Naive B cell (primary cell): ENCODE results near the gene CACNA1C. TPM values are rescaled to one million over a fixed set of nuclear protein-coding genes. Genes with fewer than 3 reads are reported as not detected.

Experiments used
- ATAC-seq, 2 donors: fragments of 150-1000 bp; cut with Tn5 transposase; 2 replicates each; pipeline ENCODE4 v1.10.0; 2021; ENCODE audit warnings: low read depth in 2 of 2, mild to moderate bottlenecking in 2 of 2, moderate library complexity in 2 of 2
- DNase-seq: peaks from one replicate; pipeline ENCODE4 v3.0.0; 2022
- H3K27ac Mint-ChIP-seq, 6 donors: one replicate each; pipeline ENCODE4 v1.8.0; 2020 to 2022; ENCODE audit warnings: mild to moderate bottlenecking in 6 of 6, mixed read lengths in 6 of 6, moderate library complexity in 5 of 6, inconsistent platforms in 2 of 6
- H3K27me3 Mint-ChIP-seq, 3 donors: one replicate each; pipeline ENCODE4 v1.8.0; 2021 to 2022; ENCODE audit warnings: mixed read lengths in 3 of 3, mild to moderate bottlenecking in 1 of 3
- H3K36me3 Mint-ChIP-seq, 2 donors: one replicate each; pipeline ENCODE4 v1.8.0; 2020 to 2022; ENCODE audit warnings: mixed read lengths in 2 of 2, inconsistent platforms in 1 of 2, mild to moderate bottlenecking in 1 of 2
- H3K4me1 Mint-ChIP-seq, 3 donors: one replicate each; pipeline ENCODE4 v1.8.0; 2020 to 2022; ENCODE audit warnings: mixed read lengths in 3 of 3, inconsistent platforms in 1 of 3, mild to moderate bottlenecking in 1 of 3, moderate library complexity in 1 of 3
- H3K4me3 Mint-ChIP-seq, 8 donors: one replicate each; pipeline ENCODE4 v1.8.0; 2020 to 2022; ENCODE audit warnings: mild to moderate bottlenecking in 8 of 8, mixed read lengths in 8 of 8, moderate library complexity in 8 of 8, inconsistent platforms in 2 of 8
- H3K9me3 Mint-ChIP-seq, 7 donors: one replicate each; pipeline ENCODE4 v1.8.0; 2020 to 2022; ENCODE audit warnings: mixed read lengths in 7 of 7, mild to moderate bottlenecking in 5 of 7, inconsistent platforms in 2 of 7, moderate library complexity in 1 of 7
- polyA plus RNA-seq, 6 donors: library from polyadenylated mRNA; unstranded; fragments of 300-500 nt; fragmentation: Illumina TruSeq; gene quantifications; one replicate each; pipeline ENCODE4 v1.2.3, GENCODE V29; 2021; ENCODE audit warnings: low read depth in 6 of 6

CACNA1C gene
- polyA plus RNA-seq, 6 donors from 2014 or later, result 0.03 to 0.09 (median 0.06) TPM; not detected in 1

DNA sequence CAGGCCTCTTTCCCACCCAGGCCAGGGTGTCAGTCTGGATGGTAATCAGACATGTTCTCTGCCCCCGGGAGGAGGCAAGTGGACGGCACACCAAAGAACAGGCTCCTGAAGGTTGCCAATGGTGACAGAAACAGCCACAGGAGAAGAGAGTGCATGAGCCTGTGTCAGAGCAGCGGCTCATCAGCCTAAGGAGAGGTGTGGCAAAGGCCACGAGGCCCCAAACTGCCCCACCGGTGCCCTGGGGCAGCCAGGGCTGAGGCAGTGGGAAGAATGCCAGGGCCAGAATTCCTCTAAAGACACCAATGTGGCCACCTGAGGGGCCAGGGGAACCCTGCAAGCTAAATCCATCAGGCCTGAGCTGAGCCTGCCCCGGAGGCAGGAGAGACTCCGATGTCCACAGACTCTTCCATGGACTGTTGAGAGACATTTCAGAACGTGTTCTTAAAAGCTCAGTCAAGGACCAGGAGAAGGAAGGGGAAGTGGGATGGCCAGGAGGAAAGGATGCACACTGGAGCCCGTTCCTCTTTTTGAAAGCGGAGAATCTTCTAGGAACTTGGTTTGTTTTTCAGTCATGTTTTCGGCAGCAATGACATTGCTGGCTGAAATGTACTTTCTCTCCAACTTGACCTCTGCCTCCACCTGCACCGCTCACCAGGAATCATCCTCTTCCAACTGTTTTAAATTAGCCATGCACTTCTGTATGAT, 565.7 kb downstream of the CACNA1C start:
- Mint-ChIP-seq H3K4me1 (peaks cover 0 to 10% (median 3%) of the 10 kb centered on the region in 3 donors), H3K27ac (no peak overlapping the region), H3K36me3 (no peaks in the 10 kb centered on the region), H3K9me3 (no peaks in the 10 kb centered on the region), H3K4me3 (no peak overlapping the region), H3K27me3 (peaks cover 7 to 26% (median 14%) of the 10 kb centered on the region in 3 donors)
- DNase-seq (no peak), ATAC-seq (no peak)

DNA sequence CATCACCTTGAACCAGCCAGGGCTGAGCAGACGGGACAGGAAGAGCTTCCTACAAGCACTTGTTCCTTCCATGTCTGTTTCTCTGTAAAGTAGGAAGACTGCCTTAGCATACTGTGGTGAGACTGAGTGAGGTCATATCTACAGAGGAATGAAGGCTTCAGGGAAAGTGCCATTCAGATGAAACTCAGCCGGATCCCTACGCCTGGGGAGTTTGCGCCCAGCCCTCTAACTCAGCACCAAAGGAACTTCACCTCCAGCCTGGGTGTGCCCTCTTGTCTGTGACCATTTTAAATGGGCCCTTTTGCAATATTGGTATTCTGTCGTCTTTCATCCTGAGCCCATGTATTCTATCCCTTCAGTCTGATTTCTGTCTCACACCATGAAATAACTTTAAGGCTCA, 566.3 kb downstream of the CACNA1C start:
- Mint-ChIP-seq H3K9me3 (no peaks in the 10 kb centered on the region), H3K27ac (no peak overlapping the region), H3K36me3 (no peaks in the 10 kb centered on the region), H3K4me1 (peaks cover 0 to 10% (median 3%) of the 10 kb centered on the region in 3 donors), H3K27me3 (peaks cover 10 to 31% (median 14%) of the 10 kb centered on the region in 3 donors), H3K4me3 (no peak overlapping the region)
- ATAC-seq, result no peak
- DNase-seq, result no peak

DNA sequence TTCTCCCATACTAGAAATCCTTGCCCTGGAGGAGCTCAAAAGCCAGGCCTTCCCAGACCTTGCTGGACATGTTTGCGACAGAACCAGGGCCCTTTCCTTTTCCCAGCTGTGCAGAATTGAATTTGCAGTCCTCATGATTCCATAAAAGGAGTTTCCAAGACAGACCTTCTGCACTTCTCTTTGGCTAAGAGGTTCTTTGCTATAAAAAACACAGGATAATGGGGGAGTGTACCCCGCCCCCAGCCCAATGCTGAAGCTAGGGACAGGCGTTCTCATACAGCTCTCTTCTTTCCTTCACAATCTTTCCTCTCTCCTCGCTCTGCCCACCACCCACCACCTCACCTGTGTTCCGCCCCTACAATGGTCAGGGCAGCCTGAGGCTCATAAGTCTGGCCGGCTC, 569.7 kb downstream of the CACNA1C start:
- peaks cover 22 to 31% (median 28%) of the 10 kb centered on the region in 3 donors for H3K27me3 Mint-ChIP-seq

DNA sequence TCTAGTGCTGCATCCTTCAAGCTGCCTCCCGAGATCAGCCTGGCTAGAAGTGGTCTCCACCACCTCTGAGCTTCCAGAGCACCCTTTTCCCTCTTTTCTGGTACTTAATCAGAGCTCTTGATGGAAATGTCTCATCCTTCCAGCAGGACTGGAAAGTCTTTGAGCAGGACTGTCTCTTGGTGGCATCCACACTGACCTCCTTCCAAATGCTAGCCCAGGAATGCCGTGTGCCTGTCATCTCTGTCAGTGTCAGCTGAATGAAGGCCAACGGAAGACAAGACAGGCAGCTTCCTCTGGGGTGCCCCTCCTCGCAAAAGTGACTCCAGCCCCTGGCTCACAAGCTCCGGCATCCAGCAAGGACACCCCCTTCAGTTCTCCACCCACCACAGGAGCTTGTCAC, 570.7 kb downstream of the CACNA1C start:
- H3K27ac Mint-ChIP-seq, result no peak overlapping the region
- H3K9me3 Mint-ChIP-seq, result no peaks in the 10 kb centered on the region
- peaks cover 22 to 40% (median 38%) of the 10 kb centered on the region in 3 donors for H3K27me3 Mint-ChIP-seq
- ATAC-seq, result no peak
- no peak overlapping the region for H3K4me3 Mint-ChIP-seq
- H3K4me1 Mint-ChIP-seq, result peaks cover 0 to 7% (median 6%) of the 10 kb centered on the region in 3 donors
- DNase-seq, result no peak
- no peaks in the 10 kb centered on the region for H3K36me3 Mint-ChIP-seq

More for the DNA sequence above, 569.7 kb downstream of the CACNA1C start:
- H3K27ac Mint-ChIP-seq, result no peak overlapping the region
- peaks cover 0 to 3% (median 1%) of the 10 kb centered on the region in 3 donors for H3K4me1 Mint-ChIP-seq
- no peaks in the 10 kb centered on the region for H3K36me3 Mint-ChIP-seq
- no peak overlapping the region for H3K4me3 Mint-ChIP-seq
- H3K9me3 Mint-ChIP-seq, result no peaks in the 10 kb centered on the region
- no peak for ATAC-seq
- DNase-seq, result no peak

DNA sequence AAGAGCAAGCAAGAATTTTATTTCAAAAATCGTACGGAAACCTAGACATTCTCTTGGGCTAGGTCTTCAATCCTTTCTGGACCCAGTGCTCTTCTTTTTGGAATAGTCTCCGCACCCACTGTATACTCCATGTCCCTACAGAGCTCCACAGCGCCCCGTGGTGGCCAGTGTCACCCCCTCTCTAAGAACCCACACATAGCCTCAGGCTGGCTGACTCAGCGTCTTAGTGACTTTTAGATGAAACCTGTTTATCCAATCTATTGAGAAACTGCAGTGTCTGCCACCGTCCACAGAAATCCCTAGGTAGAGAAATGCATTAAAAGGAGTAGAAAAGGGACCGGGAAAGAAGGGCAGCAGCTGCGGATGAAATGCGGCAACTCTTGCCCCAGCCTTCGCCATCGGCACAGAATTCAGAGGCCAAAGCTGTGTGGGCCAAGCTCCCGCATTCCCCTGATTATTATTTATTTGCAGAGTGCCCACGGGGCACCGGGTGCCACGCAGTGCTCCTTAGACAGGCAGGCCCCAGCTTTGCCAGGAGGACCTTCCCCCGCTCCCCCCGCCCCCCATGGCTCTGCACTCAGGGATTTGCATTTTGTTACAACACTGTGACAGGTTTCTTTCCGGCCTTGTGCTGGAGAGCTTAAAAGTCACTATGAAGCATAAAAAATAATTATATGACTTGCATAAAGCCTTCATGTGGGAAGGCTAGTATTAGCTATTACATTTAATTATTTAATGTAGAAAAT, 571.9 kb downstream of the CACNA1C start:
- ATAC-seq, result no peak
- peaks cover 0 to 7% (median 6%) of the 10 kb centered on the region in 3 donors for H3K4me1 Mint-ChIP-seq
- peaks cover 29 to 42% (median 41%) of the 10 kb centered on the region in 3 donors for H3K27me3 Mint-ChIP-seq
- no peaks in the 10 kb centered on the region for H3K36me3 Mint-ChIP-seq
- H3K4me3 Mint-ChIP-seq, result no peak overlapping the region
- H3K9me3 Mint-ChIP-seq, result no peaks in the 10 kb centered on the region
- DNase-seq, result no peak
- H3K27ac Mint-ChIP-seq, result no peak overlapping the region

DNA sequence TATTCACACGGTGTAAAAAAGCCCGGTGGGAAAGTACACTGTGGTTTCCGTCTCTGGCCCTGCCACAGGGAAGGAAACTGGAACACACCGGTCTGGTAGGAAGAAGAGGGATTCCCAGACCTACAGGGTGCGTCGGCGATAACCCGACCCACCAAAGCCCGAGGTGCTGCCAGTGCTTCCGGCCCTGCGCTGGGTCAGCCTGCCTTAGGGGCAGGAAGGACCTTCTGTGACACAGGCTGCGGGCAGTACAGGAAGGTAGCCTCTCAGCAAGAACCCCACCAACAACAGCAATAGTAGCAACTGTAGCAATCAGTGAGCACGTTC, 572.5 kb downstream of the CACNA1C start:
- no peaks in the 10 kb centered on the region for H3K36me3 Mint-ChIP-seq
- peaks cover 29 to 42% (median 41%) of the 10 kb centered on the region in 3 donors for H3K27me3 Mint-ChIP-seq
- H3K9me3 Mint-ChIP-seq, result no peaks in the 10 kb centered on the region
- no peak overlapping the region for H3K4me3 Mint-ChIP-seq
- DNase-seq (no peak), ATAC-seq (no peak)
- no peak overlapping the region for H3K27ac Mint-ChIP-seq
- H3K4me1 Mint-ChIP-seq, result peaks cover 0 to 7% (median 6%) of the 10 kb centered on the region in 3 donors

DNA sequence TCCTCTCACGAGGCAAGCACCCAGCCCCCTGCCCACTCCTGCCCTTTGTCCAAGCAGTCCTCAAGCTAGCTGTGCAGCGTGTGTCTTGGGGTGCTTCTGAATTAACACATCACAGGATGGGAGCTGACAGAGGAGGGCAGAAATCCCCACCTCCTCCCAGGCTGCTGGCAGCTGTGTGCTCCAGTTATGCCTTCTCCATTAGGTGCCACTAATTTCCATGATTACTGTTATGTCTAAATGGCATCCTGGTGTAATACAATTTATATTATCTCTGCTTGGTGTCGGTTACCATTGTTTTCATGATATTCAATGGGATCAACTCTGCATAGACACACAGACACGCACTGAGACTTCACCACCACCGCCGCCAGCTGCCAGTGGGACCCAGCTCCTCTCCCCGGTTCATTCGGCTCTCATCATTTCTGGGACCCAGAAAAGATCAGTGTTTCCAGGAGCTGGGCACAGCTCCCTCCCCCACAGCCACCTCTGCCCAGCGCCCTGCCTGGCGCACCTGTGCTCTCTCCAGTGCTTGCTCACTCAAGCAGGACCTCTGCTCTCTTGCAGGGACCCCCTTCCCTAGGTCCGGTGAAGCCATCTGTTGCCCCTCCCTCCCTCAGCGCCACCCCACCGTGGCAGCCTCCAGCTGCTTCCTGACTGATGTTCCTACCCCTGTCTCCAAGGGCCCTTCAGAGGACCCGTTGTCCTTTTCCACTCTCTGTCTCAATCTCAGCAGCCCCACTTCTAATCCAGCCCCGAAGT, 574.5 kb downstream of the CACNA1C start:
- Mint-ChIP-seq H3K4me1 (peaks cover 0 to 7% (median 6%) of the 10 kb centered on the region in 3 donors), H3K4me3 (peak overlapping the region in 1 of 8 donors; percentile 26), H3K27ac (peak overlapping the region in 2 of 6 donors; percentile 1 to 62), H3K27me3 (peaks cover 29 to 34% (median 29%) of the 10 kb centered on the region in 3 donors), H3K36me3 (no peaks in the 10 kb centered on the region), H3K9me3 (no peaks in the 10 kb centered on the region)
- no peak for ATAC-seq
- no peak for DNase-seq

DNA sequence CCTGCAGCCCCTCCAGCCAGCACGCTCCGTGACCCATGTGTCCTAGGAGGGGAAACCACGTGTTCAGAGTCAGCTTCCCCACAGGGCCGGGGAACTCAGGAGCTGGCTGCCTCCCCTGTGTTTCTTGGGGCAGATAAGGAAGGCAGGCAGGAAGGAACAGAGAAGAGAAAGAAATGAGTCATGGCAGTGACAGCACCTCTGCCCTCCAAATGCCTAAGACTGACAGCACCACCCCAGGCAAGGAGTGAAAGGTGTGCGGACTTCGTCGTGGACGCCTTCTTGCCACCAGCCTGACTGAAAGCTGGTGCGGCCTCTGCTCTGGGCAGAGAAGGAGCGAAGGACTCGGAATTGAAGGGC, 575.0 kb downstream of the CACNA1C start:
- Mint-ChIP-seq H3K9me3 (no peaks in the 10 kb centered on the region), H3K27me3 (peaks cover 24 to 34% (median 27%) of the 10 kb centered on the region in 3 donors), H3K36me3 (no peaks in the 10 kb centered on the region), H3K4me1 (peaks cover 0 to 7% (median 6%) of the 10 kb centered on the region in 3 donors), H3K4me3 (peak overlapping the region in 1 of 8 donors; percentile 26), H3K27ac (peak overlapping the region in 2 of 6 donors; percentile 1 to 62)
- DNase-seq (no peak), ATAC-seq (no peak)

DNA sequence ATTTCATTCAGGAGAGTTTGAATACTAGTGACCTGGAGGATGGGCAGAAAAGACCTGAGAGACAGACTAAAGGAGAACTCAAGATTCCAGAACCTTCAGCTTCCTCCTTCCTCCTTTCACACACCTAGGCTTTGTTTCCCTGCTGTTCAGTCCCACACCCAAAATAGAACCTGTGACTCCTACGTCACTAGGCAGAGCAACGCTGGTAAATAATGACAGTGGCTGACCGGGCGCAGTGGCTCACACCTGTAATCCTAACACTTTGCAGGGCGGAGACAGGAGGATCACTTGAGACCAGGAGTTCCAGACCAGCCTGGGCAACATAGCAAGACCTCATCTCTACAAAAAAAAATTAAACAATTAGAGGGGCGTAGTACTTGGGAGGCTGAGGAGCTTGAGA, 575.6 kb downstream of the CACNA1C start:
- no peaks in the 10 kb centered on the region for H3K9me3 Mint-ChIP-seq
- DNase-seq (no peak), ATAC-seq (no peak)
- H3K27me3 Mint-ChIP-seq, result peaks cover 21 to 32% (median 28%) of the 10 kb centered on the region in 3 donors
- peak overlapping the region in 1 of 6 donors; percentile 26 for H3K27ac Mint-ChIP-seq
- no peaks in the 10 kb centered on the region for H3K36me3 Mint-ChIP-seq
- no peak overlapping the region for H3K4me3 Mint-ChIP-seq
- peaks cover 0 to 7% (median 6%) of the 10 kb centered on the region in 3 donors for H3K4me1 Mint-ChIP-seq

DNA sequence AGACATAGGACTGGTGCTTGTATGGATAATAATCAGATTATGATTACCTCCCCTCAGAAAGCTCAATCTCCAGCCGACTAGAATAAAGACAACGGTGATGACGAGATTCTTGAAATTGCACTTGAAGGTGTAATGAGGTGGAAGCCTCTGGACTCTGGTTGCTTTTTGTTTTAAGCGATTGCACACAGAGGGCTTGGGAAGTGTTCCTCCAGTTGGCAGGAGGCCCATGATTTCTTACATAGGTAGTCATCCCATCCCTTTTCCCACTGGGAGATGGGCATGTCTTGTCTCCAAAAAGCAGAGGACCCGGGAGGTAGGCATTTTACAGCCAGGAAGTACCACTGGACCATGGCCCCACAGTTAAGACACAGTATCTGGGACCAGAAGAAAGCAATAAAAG, 576.3 kb downstream of the CACNA1C start:
- H3K36me3 Mint-ChIP-seq, result no peaks in the 10 kb centered on the region
- ATAC-seq (no peak), DNase-seq (no peak)
- H3K4me1 Mint-ChIP-seq, result peaks cover 0 to 7% (median 6%) of the 10 kb centered on the region in 3 donors
- H3K9me3 Mint-ChIP-seq, result no peaks in the 10 kb centered on the region
- H3K4me3 Mint-ChIP-seq, result no peak overlapping the region
- H3K27ac Mint-ChIP-seq, result no peak overlapping the region
- peaks cover 20 to 35% (median 27%) of the 10 kb centered on the region in 3 donors for H3K27me3 Mint-ChIP-seq

DNA sequence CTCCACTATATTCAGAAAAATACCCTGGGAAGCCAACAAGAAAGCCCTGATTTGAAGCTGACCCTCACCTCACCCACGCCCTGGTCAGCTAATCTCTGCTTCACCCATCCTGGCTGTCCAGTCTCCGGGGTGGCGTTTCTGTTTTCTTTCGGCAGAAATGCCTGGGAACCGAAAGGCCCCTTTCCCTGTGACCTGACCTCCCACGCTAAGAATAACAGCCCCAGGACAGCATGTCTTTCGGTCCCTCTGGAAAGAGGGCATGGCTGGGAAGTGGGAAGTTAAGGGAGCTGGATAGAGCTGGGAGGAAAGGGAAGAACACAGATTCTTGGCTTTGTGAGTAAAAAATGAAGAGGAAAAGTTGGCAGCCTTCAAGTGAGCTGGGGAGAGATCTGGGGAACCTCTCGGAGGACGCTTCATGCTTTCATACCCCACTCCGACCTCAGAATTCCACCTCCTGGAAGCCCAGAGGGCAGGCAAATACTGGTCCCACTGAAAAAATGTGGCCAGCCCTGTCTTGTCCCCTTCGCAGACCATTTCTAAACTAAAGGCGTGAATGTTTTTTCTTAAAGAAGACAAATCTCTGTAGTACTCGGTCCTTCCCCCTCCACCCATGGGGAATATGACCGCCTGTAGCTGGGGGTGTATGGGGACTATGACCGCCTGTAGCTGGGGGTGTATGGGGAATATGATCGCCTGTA, 579.0 kb downstream of the CACNA1C start:
- Mint-ChIP-seq H3K27ac (no peak overlapping the region), H3K9me3 (peaks cover 0 to 1% (median 0%) of the 10 kb centered on the region in 7 donors), H3K4me1 (peaks cover 0 to 7% (median 6%) of the 10 kb centered on the region in 3 donors), H3K27me3 (peaks cover 8 to 42% (median 14%) of the 10 kb centered on the region in 3 donors), H3K36me3 (no peaks in the 10 kb centered on the region), H3K4me3 (no peak overlapping the region)
- DNase-seq (no peak), ATAC-seq (no peak)

DNA sequence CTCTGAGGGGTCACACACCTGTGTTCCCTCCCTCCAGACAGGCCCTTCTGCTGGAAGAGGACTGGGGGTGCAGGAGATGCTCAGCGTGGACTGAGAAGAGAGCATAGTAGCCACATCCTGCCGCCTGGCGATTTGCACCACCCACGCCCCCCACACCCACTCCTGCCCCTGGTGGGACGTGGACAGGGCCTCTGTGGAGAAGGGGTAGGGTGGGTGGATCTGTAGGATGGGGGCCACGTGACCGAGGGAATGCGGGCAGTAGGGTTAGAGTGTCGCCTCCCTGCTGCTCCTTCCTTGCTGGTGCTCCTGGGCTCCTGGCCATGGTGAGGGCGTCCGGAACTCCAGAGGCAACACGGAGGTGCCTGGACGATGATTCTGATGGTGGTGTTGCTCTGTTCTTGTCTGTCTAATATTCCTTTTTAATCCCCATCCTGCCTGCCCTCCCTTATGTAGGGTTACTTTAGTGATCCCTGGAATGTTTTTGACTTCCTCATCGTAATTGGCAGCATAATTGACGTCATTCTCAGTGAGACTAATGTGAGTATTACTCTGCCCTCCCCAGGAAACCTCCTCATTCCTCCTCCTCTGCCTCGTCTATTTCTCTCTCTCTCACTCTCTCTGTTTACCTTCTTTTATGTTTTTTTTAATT, 580.5 kb downstream of the CACNA1C start:
- H3K4me3 Mint-ChIP-seq, result no peak overlapping the region
- H3K27ac Mint-ChIP-seq, result peak overlapping the region in 1 of 6 donors; percentile 75
- peaks cover 9 to 37% (median 12%) of the 10 kb centered on the region in 3 donors for H3K27me3 Mint-ChIP-seq
- H3K9me3 Mint-ChIP-seq, result peaks cover 0 to 1% (median 0%) of the 10 kb centered on the region in 7 donors
- no peak for ATAC-seq
- DNase-seq, result no peak
- H3K4me1 Mint-ChIP-seq, result no peaks in the 10 kb centered on the region
- H3K36me3 Mint-ChIP-seq, result no peaks in the 10 kb centered on the region
